ENCODE data around the gene SOX6.

Gene SOX6

DNA sequence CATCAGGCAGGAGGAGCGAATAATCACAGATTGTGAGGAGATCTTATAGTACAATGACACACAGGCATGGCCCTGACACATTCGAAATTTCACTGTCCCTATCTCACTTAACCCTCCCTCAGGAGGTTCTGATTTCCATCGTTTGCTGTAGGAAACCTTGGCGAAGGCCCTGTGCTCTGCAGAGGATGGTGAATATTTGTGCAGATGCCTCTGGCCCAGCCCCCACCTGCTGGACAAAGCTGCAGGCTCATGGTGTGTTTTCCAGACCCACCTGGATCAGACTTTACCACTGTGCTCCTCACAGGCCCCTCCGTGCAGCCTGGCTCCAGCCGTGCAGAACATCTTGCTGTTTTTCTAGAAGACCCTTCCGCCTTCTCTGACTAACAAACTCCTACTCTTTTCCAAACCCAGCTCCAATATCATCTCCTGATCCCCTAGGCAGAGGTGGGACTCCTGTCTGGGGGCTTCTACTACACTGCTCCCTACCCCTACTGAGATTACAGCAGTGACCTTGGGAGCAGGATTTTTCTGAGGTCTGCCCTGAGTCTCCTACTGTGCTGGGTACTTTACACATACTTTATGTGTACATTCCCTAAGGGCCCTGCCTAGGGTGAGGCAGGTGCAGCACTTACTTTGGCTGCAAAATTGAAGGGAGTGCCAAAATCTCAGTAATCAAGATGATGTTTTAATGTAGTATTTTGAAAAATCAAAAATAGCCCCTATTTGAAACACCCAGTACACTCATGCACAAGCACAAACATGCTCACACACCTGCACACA lies 412.7 kb downstream of the SOX6 start:
- no peak for DNase-seq (ENCODE audit: low read depth in 2 of 2)
- no peak overlapping the region for H3K4me3 ChIP-seq (replicated peaks in 1 of 2; ENCODE audit: low read depth in 2 of 2, low read length in 2 of 2)
- TF ChIP-seq, protein P1, sequence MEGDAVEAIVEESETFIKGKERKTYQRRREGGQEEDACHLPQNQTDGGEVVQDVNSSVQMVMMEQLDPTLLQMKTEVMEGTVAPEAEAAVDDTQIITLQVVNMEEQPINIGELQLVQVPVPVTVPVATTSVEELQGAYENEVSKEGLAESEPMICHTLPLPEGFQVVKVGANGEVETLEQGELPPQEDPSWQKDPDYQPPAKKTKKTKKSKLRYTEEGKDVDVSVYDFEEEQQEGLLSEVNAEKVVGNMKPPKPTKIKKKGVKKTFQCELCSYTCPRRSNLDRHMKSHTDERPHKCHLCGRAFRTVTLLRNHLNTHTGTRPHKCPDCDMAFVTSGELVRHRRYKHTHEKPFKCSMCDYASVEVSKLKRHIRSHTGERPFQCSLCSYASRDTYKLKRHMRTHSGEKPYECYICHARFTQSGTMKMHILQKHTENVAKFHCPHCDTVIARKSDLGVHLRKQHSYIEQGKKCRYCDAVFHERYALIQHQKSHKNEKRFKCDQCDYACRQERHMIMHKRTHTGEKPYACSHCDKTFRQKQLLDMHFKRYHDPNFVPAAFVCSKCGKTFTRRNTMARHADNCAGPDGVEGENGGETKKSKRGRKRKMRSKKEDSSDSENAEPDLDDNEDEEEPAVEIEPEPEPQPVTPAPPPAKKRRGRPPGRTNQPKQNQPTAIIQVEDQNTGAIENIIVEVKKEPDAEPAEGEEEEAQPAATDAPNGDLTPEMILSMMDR (IDR thresholded peaks at IDR 0.05; ENCODE audit: low read depth, low read length): no peak

DNA sequence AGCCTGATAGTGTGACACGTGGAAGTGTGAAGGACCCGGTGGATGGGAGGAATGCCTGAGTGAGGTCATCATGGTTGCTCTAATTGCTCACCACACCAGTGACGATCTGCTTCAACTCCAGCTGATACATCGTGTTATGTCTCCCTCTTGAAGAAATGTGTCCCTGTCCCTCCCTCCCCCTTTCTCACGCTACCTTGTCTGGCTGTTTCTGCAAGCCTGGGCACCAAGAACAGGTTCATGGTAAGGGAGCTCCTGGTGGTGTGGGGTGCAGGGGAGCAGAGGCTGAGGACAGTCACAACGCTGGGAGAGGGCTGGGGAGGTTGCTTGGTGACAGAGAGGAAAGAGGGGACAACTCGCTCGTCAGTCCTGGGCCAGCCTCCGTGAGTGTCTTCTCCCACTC lies 413.4 kb downstream of the SOX6 start:
- no peak overlapping the region for H3K4me3 ChIP-seq (replicated peaks in 1 of 2; ENCODE audit: low read depth in 2 of 2, low read length in 2 of 2)
- TF ChIP-seq, protein P1 (IDR thresholded peaks at IDR 0.05; ENCODE audit: low read depth, low read length): no peak
- no peak for DNase-seq (ENCODE audit: low read depth in 2 of 2)

DNA sequence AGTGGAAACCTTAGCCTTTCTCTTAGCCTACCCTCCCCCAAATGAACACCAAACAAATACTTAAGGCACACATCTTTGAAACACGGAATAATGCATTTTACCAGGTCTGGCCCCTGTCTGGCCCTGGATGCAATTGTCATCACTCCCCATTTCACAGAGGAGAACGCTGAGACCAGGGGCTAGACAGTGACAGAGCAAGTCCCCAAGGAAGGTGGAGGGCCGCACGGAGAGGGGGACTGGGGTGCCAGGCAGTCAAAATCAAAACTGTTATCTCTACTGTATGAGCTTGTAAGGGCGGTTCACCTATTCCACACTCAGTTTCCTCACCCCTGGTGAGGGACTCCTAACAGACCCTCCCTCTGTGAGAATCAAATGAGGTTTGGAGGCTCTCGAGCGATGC lies 414.2 kb downstream of the SOX6 start:
- H3K4me3 ChIP-seq (replicated peaks in 1 of 2; ENCODE audit: low read depth in 2 of 2, low read length in 2 of 2): no peak overlapping the region
- DNase-seq (ENCODE audit: low read depth in 2 of 2): no peak
- TF ChIP-seq, protein P1 (IDR thresholded peaks at IDR 0.05; ENCODE audit: low read depth, low read length): no peak

DNA sequence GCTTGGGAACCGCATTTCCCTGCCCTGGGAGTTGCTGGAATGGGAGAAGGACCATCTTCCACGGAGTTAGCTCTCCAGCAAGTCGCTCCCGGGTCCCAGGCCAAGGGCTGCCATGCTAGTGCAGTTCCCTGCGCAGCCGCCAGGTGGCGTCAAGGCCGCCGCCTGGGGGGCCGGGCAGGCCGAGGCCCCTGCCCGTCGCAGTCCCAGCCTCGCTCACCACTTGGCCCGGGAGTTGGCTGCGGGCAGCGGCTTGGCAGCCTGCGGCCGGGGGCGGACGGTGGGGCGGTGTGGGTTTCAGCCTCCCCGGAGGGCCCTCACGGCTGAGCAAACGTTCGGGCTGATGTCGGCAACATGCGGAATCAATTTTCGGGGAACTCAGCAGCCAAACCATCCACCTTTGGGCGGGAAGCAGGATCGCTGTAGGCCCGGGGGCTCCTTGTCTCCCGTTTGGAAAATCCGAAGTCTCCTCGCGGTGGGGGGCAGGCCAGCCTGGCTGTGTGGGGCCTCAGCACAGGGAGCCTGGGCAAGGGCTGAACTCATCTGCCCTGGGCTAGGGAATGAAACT lies 415.1 kb downstream of the SOX6 start:
- no peak overlapping the region for H3K4me3 ChIP-seq (replicated peaks in 1 of 2; ENCODE audit: low read depth in 2 of 2, low read length in 2 of 2)
- TF ChIP-seq, protein P1 (IDR thresholded peaks at IDR 0.05; ENCODE audit: low read depth, low read length): peak; percentile 76
- peak; percentile 23 to 43 for DNase-seq (ENCODE audit: low read depth in 2 of 2)

DNA sequence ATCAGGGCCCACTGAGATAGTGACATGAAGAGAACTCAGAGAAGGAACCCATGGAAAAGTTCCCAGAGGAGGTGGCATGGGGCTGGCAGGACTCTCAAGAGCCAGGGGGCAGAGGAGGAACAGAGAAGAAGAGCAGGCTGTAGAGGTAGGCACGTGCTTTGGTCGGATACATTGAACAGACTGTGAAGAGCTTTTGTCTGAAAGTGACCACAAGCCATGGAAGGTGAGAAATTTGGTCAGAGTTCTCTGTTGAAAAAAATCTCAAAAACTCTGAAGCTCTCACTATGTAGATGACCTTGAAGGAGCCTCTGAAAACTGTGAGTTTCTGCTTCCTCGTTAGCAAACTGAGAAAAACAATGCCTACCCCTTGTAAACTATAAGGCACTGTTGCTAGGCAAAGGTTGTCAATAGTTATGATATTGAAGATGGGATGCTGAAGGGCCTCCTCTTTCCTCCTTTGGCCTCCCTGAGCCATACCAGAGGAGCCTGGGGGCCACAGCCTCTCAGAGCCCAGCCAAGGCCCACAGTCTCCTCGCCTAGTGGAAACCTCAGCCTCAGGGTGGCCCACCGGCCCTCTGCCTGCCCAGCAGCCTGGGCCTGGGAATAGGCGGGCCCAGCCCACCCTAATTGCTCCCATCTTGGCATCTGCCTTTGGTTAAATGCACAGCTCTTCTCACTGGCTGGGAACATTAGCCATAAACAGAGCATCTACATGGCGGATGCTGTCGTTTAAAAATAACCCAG lies 415.7 kb downstream of the SOX6 start:
- no peak overlapping the region for H3K4me3 ChIP-seq (replicated peaks in 1 of 2; ENCODE audit: low read depth in 2 of 2, low read length in 2 of 2)

DNA sequence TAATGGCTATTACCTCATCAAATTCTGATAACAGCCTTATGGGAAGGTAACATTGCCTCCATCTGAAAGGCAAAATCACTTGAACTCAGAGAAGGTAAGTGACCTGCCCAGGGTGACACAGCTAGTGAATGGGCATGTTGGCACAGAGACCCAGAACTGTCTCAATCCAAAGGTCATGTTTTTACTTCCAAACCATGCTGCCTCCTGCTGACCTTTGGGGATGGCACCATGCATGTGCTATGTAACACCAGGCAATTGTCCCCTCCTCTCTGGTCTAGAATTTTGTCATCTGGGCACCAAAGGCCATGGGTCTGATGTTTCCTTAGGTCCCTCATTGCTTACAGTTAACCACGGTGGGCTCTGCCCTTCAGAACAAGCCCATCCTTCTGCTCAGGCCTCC lies 417.4 kb downstream of the SOX6 start:
- TF ChIP-seq, protein P1 (IDR thresholded peaks at IDR 0.05; ENCODE audit: low read depth, low read length): no peak
- DNase-seq (ENCODE audit: low read depth in 2 of 2): no peak
- H3K4me3 ChIP-seq (replicated peaks in 1 of 2; ENCODE audit: low read depth in 2 of 2, low read length in 2 of 2): no peak overlapping the region

More for the DNA sequence above, 415.7 kb downstream of the SOX6 start:
- TF ChIP-seq, protein P1 (IDR thresholded peaks at IDR 0.05; ENCODE audit: low read depth, low read length): no peak
- DNase-seq (ENCODE audit: low read depth in 2 of 2): no peak

Data from cardiac fibroblast (primary cell).